HCT116 (cell line): ENCODE data around the gene SLC6A8. TPM values are rescaled to one million over a fixed set of nuclear protein-coding genes. Genes with fewer than 3 reads are reported as not detected.

ENCODE experiments used
- ATAC-seq: fragments of 200-7000 bp; cut with Tn5 transposase; 2 replicates; pipeline ENCODE4 v1.9.1; 2020; ENCODE audit warnings: mild to moderate bottlenecking, moderate library complexity
- BruUV-seq: library from RNA; stranded (reverse); fragments of 400-500 nt; replicated peaks from 2 replicates; lab custom pipeline; 2021; lab: Mats Ljungman, UMichigan
- CTCF ChIA-PET: fragments of 300-600 bp; sonication (Branson Sonifier 250); formaldehyde crosslinking; loops from one replicate; lab custom pipeline; 2021; ENCODE audit warnings: antibody characterized with exemption; lab: Charles Lee
- POLR2A ChIA-PET: fragments of 300-600, 350-600 bp; sonication (Branson Sonifier 250); formaldehyde crosslinking; loops from one replicate; lab custom pipeline; 2021; ENCODE audit warnings: antibody characterized with exemption; lab: Charles Lee
- RAD21 ChIA-PET, 2 experiments: fragments of 300-600 bp; sonication (Branson Sonifier 250); formaldehyde crosslinking; loops; one replicate each; lab custom pipeline; 2023; ENCODE audit warnings: low total read pairs in 2 of 2; ENCODE audit not compliant: uncharacterized antibody in 2 of 2, unreplicated experiment in 2 of 2, low non-redundant PET in 1 of 2; lab: Charles Lee
- DNase-seq: peaks from one replicate; pipeline ENCODE4 v3.0.0-alpha.2; 2010; ENCODE audit warnings: low read depth, low spot score
- H2AFZ ChIP-seq: fragments of 200-600 bp; shearing (Covaris generic), sonication (generic); 2 replicates; pipeline ENCODE4 v1.6.1; 2017; ENCODE audit warnings: low read depth, mixed run types, mixed read lengths, antibody characterized with exemption, low read length; ENCODE audit not compliant: poor library complexity, severe bottlenecking
- H3K27ac ChIP-seq: 2 replicates; pipeline ENCODE4 v1.5.1; 2012; ENCODE audit warnings: low read depth, low read length
- H3K27me3 ChIP-seq: fragments of 200-600 bp; sonication (generic); 2 replicates; pipeline ENCODE4 v1.6.1; 2016; ENCODE audit warnings: mixed run types, low read length, mixed read lengths; ENCODE audit not compliant: insufficient read depth
- H3K36me3 ChIP-seq, 2 experiments: fragments of 200-500 bp in 1 of 2; fragments of 200-600 bp in 1 of 2; sonication (Bioruptor generic) in 1 of 2; sonication (generic) in 1 of 2; 2 replicates each; pipeline versions ENCODE4 v1.5.1 to v1.6.1; 2014 to 2016; ENCODE audit warnings: low read length in 2 of 2, inconsistent platforms in 1 of 2, mixed read lengths in 1 of 2, mixed run types in 1 of 2; ENCODE audit not compliant: insufficient read depth in 2 of 2, control insufficient read depth in 1 of 2
- H3K4me1 ChIP-seq, 2 experiments: fragments of 200-600 bp in 1 of 2; sonication (generic) in 1 of 2; 2 replicates each; pipeline versions ENCODE4 v1.5.1 to v1.6.1; 2012 to 2017; ENCODE audit warnings: low read length in 2 of 2, inconsistent platforms in 1 of 2, mild to moderate bottlenecking in 1 of 2, mixed read lengths in 1 of 2, mixed run types in 1 of 2, moderate library complexity in 1 of 2; ENCODE audit not compliant: insufficient read depth in 2 of 2, control insufficient read depth in 1 of 2
- H3K4me2 ChIP-seq: fragments of 200-600 bp; sonication (generic); 2 replicates; pipeline ENCODE4 v1.6.1; 2017; ENCODE audit warnings: mixed run types, low read length, mixed read lengths
- H3K4me3 ChIP-seq, 2 experiments: fragments of 200-600 bp in 1 of 2; sonication (generic) in 1 of 2; replicated peaks in 1 of 2; 2 replicates each; pipeline ENCODE4 v1.5.1; 2011 to 2016; ENCODE audit warnings: low read length in 2 of 2, control low read depth in 1 of 2, low read depth in 1 of 2, mild to moderate bottlenecking in 1 of 2, mixed read lengths in 1 of 2, mixed run types in 1 of 2
- H3K79me2 ChIP-seq: fragments of 200-600 bp; sonication (generic); 2 replicates; pipeline ENCODE4 v1.6.1; 2017; ENCODE audit warnings: mild to moderate bottlenecking, mixed run types, low read length, moderate library complexity, mixed read lengths; ENCODE audit not compliant: insufficient read depth
- H3K9ac ChIP-seq: fragments of 200-600 bp; sonication (generic); 2 replicates; pipeline ENCODE4 v1.6.1; 2016; ENCODE audit warnings: low read length, mixed read lengths
- H3K9me2 ChIP-seq: fragments of 200-600 bp; sonication (generic), shearing (Covaris generic); 2 replicates; pipeline ENCODE4 v1.6.1; 2017; ENCODE audit warnings: mixed run types, mild to moderate bottlenecking, moderate library complexity; ENCODE audit not compliant: insufficient read depth
- H3K9me3 ChIP-seq, 2 experiments: fragments of 200-500 bp in 1 of 2; fragments of 200-600 bp in 1 of 2; sonication (Bioruptor generic) in 1 of 2; sonication (generic) in 1 of 2; 2 replicates each; pipeline ENCODE4 v1.6.1; 2014 to 2017; ENCODE audit warnings: low read length in 2 of 2, mixed read lengths in 2 of 2, inconsistent platforms in 1 of 2, low read depth in 1 of 2, mild to moderate bottlenecking in 1 of 2, mixed run types in 1 of 2, moderate library complexity in 1 of 2; ENCODE audit not compliant: control insufficient read depth in 1 of 2, insufficient read depth in 1 of 2
- H4K20me1 ChIP-seq: fragments of 200-600 bp; sonication (generic), shearing (Covaris generic); 2 replicates; pipeline ENCODE4 v1.6.1; 2017; ENCODE audit warnings: mixed run types, mild to moderate bottlenecking, moderate library complexity; ENCODE audit not compliant: insufficient read depth
- CBX3 ChIP-seq: IDR thresholded peaks from 2 replicates; pipeline ENCODE4 v1.6.1; 2012; ENCODE audit warnings: low read depth
- CEBPB ChIP-seq: IDR thresholded peaks from 2 replicates; pipeline ENCODE4 v1.6.1; 2012; ENCODE audit warnings: low read depth
- EGR1 ChIP-seq: IDR thresholded peaks from 2 replicates; pipeline ENCODE4 v1.6.1; 2012; ENCODE audit warnings: low read depth
- ELF1 ChIP-seq: IDR thresholded peaks from 2 replicates; pipeline ENCODE4 v1.6.1; 2012; ENCODE audit warnings: low read depth, borderline replicate concordance
- EZH2 ChIP-seq: fragments of 200-600 bp; sonication (generic); IDR thresholded peaks from 2 replicates; pipeline ENCODE4 v1.6.1; 2017; ENCODE audit warnings: antibody characterized with exemption, mixed run types
- EZH2phosphoT487 ChIP-seq: fragments of 200-600 bp; IDR thresholded peaks from 2 replicates; pipeline ENCODE4 v1.6.1; 2018; ENCODE audit warnings: antibody characterized with exemption, borderline replicate concordance
- JUND ChIP-seq: IDR thresholded peaks from 2 replicates; pipeline ENCODE4 v1.6.1; 2012
- MAX ChIP-seq: IDR thresholded peaks from 2 replicates; pipeline ENCODE4 v1.6.1; 2012
- POLR2A ChIP-seq: IDR thresholded peaks from 2 replicates; pipeline ENCODE4 v1.7.0; 2011; ENCODE audit warnings: borderline replicate concordance; ENCODE audit not compliant: insufficient read depth, insufficient read length; ENCODE audit errors: extremely low read depth
- RAD21 ChIP-seq: IDR thresholded peaks from 2 replicates; pipeline ENCODE4 v1.6.1; 2012; ENCODE audit warnings: low read depth, mild to moderate bottlenecking
- REST ChIP-seq: IDR thresholded peaks from 2 replicates; pipeline ENCODE4 v1.6.1; 2012; ENCODE audit warnings: low read depth
- SIN3A ChIP-seq: IDR thresholded peaks from 2 replicates; pipeline ENCODE4 v1.6.1; 2012; ENCODE audit warnings: low read depth
- SP1 ChIP-seq: IDR thresholded peaks from 2 replicates; pipeline ENCODE4 v1.6.1; 2012; ENCODE audit warnings: low read depth
- TCF7L2 ChIP-seq: IDR thresholded peaks from 2 replicates; pipeline ENCODE4 v1.7.0; 2011; ENCODE audit warnings: borderline replicate concordance, inconsistent platforms; ENCODE audit not compliant: insufficient read depth, insufficient read length; ENCODE audit errors: extremely low read depth
- YY1 ChIP-seq: IDR thresholded peaks from 2 replicates; pipeline ENCODE4 v1.6.1; 2011; ENCODE audit warnings: low read length, low read depth, moderate library complexity, mild to moderate bottlenecking; ENCODE audit not compliant: insufficient replicate concordance; ENCODE audit errors: extremely low read depth
- ZBTB33 ChIP-seq: IDR thresholded peaks from 2 replicates; pipeline ENCODE4 v1.6.1; 2011; ENCODE audit warnings: mild to moderate bottlenecking, low read length, moderate library complexity; ENCODE audit not compliant: insufficient replicate concordance; ENCODE audit errors: extremely low read depth
- ZNF274 ChIP-seq: fragments of 200-500 bp; sonication (Bioruptor generic); IDR thresholded peaks from 2 replicates; pipeline ENCODE4 v1.6.1; 2014; ENCODE audit warnings: mild to moderate bottlenecking, low read depth, low read length, inconsistent platforms
- intact Hi-C: fragments of 100-400 bp; cut with micrococcal nuclease; formaldehyde crosslinking; loops from 2 replicates; pipeline ENCODE4 v1.10.0; 2022
- total RNA-seq: library from RNA; stranded (reverse); gene quantifications from one replicate; pipeline ENCODE4 v1.2.1, GENCODE V29; 2021; ENCODE audit not compliant: unreplicated experiment

The SLC6A8 gene
- total RNA-seq, 1 experiment from 2014 or later: 101 TPM

GRCh38 chrX:153717445-153717844 lies 29.7 kb downstream of the SLC6A8 start:
- intact Hi-C loops: no loop called here
- H3K4me1 ChIP-seq: peaks cover 4% of the 10 kb centered on the region in 2 experiments; a peak in 1 of 4 replicates
- peaks cover 25 to 34% of the 10 kb centered on the region in 2 experiments; a peak in 3 of 4 replicates for H3K36me3 ChIP-seq

GRCh38 chrX:153719238-153719637 lies 31.5 kb downstream of the SLC6A8 start:
- Histone ChIP-seq H3K79me2 (peaks cover 59% of the 10 kb centered on the region), H3K9me3 (no peaks in the 10 kb centered on the region), H2AFZ (no peak overlapping the region), H3K27me3 (no peaks in the 10 kb centered on the region), H3K4me1 (peaks cover 7 to 10% of the 10 kb centered on the region in 2 experiments; a peak in 1 of 4 replicates), H3K9ac (no peak overlapping the region), H3K4me2 (no peak overlapping the region), H4K20me1 (no peaks in the 10 kb centered on the region), H3K4me3 (no peak overlapping the region), H3K27ac (no peak overlapping the region), H3K36me3 (peaks cover 25 to 33% of the 10 kb centered on the region in 2 experiments; a peak in 3 of 4 replicates), H3K9me2 (no peaks in the 10 kb centered on the region)
- no TSS peak for BruUV-seq
- POLR2A ChIA-PET: no interaction called here
- intact Hi-C loops: no loop called here
- CTCF ChIA-PET: no interaction called here
- ATAC-seq: no peak
- DNase-seq: no peak
- RAD21 ChIA-PET: no interaction called here
- TF ChIP-seq REST: no peak
- TF ChIP-seq EZH2phosphoT487: no peak
- TF ChIP-seq CBX3: no peak
- no peak for TF ChIP-seq ZBTB33
- TF ChIP-seq POLR2A: no peak
- TF ChIP-seq SIN3A: no peak
- no peak for TF ChIP-seq MAX
- no peak for TF ChIP-seq RAD21
- TF ChIP-seq EZH2: no peak
- TF ChIP-seq EGR1: no peak
- TF ChIP-seq CEBPB: no peak
- no peak for TF ChIP-seq ZNF274
- TF ChIP-seq YY1: no peak

More at GRCh38 chrX:153717445-153717844, 29.7 kb downstream of the SLC6A8 start:
- Histone ChIP-seq H3K27ac (no peak overlapping the region), H3K4me3 (no peak overlapping the region), H3K9me2 (no peaks in the 10 kb centered on the region), H3K4me2 (no peak overlapping the region), H3K27me3 (no peaks in the 10 kb centered on the region), H3K9me3 (no peaks in the 10 kb centered on the region), H3K79me2 (peaks cover 43% of the 10 kb centered on the region), H3K9ac (no peak overlapping the region), H4K20me1 (no peaks in the 10 kb centered on the region), H2AFZ (no peak overlapping the region)
- DNase-seq: no peak
- BruUV-seq: no TSS peak
- CTCF ChIA-PET: no interaction called here
- RAD21 ChIA-PET: no interaction called here
- no peak for ATAC-seq
- TF ChIP-seq YY1: no peak
- TF ChIP-seq TCF7L2: no peak
- TF ChIP-seq JUND: no peak
- no peak for TF ChIP-seq EZH2
- no peak for TF ChIP-seq ELF1
- TF ChIP-seq SP1: no peak
- POLR2A ChIA-PET: no interaction called here
